T-helper 2 cell treated with Interferon-gamma antibody and Interleukin-4, amounts not matched to agents 5 μg/mL and 100 μg/mL, for 36 hours (primary cell): ENCODE measurements around the gene LGSN.
"Not testable (repeated sequence)": the region's sequence is repeated elsewhere in the genome, so short reads cannot be mapped to it uniquely, and the experiment has no call there.

ENCODE experiments used
- DNase-seq: peaks from one replicate; pipeline ENCODE4 v3.0.0; 2021; ENCODE audit warnings: low spot score
- H3K27ac Mint-ChIP-seq: one replicate; pipeline ENCODE4 v1.8.0; 2021; ENCODE audit warnings: mild to moderate bottlenecking, mixed read lengths
- H3K27me3 Mint-ChIP-seq: one replicate; pipeline ENCODE4 v1.8.0; 2021; ENCODE audit warnings: low read depth, mixed read lengths
- H3K36me3 Mint-ChIP-seq: one replicate; pipeline ENCODE4 v1.8.0; 2021; ENCODE audit warnings: low read depth, mixed read lengths
- H3K4me1 Mint-ChIP-seq: one replicate; pipeline ENCODE4 v1.8.0; 2021; ENCODE audit warnings: low read depth, mixed read lengths
- H3K4me3 Mint-ChIP-seq: one replicate; pipeline ENCODE4 v1.8.0; 2022; ENCODE audit warnings: mild to moderate bottlenecking, moderate library complexity, mixed read lengths
- H3K9me3 Mint-ChIP-seq: one replicate; pipeline ENCODE4 v1.8.0; 2021; ENCODE audit warnings: mixed read lengths

The LGSN gene

DNA sequence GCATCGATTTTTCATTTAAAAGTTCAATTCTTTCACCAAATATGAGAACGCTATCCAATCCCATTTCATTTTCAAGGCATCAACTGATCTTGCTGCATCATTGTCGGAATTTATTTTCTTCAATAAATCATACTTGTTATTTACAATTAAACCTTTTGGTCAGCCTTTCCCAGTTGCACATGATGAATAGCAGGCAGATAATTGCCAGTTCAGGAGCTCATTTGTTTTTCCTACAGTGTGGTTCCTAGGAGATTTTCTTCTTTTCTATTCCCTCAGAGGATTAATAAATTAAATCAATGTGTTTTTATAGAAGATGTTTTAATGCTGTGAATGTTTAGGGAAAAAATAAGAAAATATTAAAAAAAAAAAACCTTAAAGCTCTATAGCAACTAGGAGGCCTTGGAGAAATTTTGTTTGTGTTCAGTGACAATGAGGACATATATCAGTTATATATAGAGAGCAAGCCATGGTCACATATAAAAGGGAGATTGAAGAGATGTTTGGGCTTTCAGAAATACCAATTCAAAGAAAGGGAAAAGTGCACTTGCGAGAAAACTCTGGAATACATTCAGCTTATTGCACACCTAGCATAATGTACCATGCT, 30.4 kb downstream of the LGSN start:
- Mint-ChIP-seq H3K4me1 (no peaks in the 10 kb centered on the region), H3K27ac (no peak overlapping the region), H3K4me3 (no peak overlapping the region), H3K27me3 (no peaks in the 10 kb centered on the region), H3K9me3 (no peaks in the 10 kb centered on the region), H3K36me3 (no peaks in the 10 kb centered on the region)
- DNase-seq: no peak

DNA sequence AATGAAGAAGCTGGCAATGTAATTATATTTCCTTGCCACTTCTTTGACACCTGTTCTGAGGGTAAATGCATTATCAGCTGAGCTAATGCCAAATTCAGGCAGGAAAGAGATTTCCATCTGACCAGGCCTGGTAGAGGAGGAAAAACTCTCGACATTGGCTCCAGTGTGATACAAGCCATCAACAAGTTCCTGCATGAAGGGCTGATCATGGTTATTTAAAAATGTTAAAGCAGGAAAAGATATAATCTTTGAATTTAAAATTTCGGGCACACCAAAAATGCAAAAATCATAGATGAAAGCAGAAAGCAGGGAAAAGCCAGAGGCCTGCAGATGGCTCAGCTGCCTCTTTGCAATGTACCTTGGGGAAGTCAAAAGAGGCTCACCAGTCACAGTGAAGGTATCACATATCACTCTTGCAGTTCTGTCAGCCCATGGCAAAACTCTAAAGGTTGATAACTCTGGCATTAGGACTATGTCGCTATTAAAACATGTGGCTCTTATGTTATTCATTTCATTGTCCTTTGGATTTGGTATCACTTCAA, 39.1 kb downstream of the LGSN start:
- Mint-ChIP-seq H3K9me3 (no peaks in the 10 kb centered on the region), H3K27ac (no peak overlapping the region)

GRCh38 chr6:63278916-63279315, 40.9 kb downstream of the LGSN start:
- DNase-seq: no peak
- Mint-ChIP-seq H3K27ac (no peak overlapping the region), H3K36me3 (no peaks in the 10 kb centered on the region), H3K27me3 (no peaks in the 10 kb centered on the region), H3K9me3 (no peaks in the 10 kb centered on the region), H3K4me3 (no peak overlapping the region), H3K4me1 (no peaks in the 10 kb centered on the region)

More for the DNA sequence above, 39.1 kb downstream of the LGSN start:
- DNase-seq: no peak
- H3K36me3 Mint-ChIP-seq: no peaks in the 10 kb centered on the region
- no peaks in the 10 kb centered on the region for H3K4me1 Mint-ChIP-seq
- no peak overlapping the region for H3K4me3 Mint-ChIP-seq
- H3K27me3 Mint-ChIP-seq: no peaks in the 10 kb centered on the region

GRCh38 chr6:63275953-63276352, 43.8 kb downstream of the LGSN start:
- Mint-ChIP-seq H3K36me3 (no peaks in the 10 kb centered on the region), H3K27ac (no peak overlapping the region), H3K27me3 (no peaks in the 10 kb centered on the region), H3K4me1 (no peaks in the 10 kb centered on the region), H3K4me3 (no peak overlapping the region), H3K9me3 (no peaks in the 10 kb centered on the region)
- DNase-seq: no peak

DNA sequence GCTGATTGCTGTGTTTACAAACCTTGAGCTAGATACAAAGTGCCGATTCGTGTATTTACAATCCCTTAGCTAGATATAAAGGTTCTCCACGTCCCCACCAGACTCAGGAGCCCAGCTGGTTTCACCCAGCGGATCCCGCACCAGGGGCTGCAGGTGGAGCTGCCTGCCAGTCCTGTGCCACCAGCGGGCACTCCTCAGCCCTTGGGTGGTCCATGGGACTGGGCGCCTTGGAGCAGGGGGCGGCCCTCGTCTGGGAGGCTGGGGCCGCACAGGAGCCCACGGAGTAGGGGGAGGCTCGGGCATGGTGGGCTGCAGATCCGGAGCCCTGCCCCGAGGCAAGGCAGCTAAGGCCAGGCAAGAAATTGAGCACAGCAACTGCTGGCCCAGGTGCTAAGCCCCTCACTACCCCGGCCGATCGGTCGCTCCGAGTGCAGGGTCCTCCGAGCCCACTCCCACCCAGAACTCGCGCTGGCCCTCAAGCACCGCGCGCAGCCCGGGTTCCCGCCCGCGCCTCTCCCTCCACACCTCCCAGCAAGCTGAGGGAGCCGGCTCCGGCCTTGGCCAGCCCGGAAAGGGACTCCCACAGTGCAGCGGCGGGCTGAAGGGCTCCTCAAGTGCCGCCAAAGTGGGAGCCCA, 44.9 kb downstream of the LGSN start:
- not testable (repeated sequence) for H3K4me3 Mint-ChIP-seq, DNase-seq, H3K27me3 Mint-ChIP-seq, H3K27ac Mint-ChIP-seq, H3K9me3 Mint-ChIP-seq, H3K4me1 Mint-ChIP-seq, H3K36me3 Mint-ChIP-seq

- no peak for DNase-seq
These were observed 47.4 kb downstream of the LGSN start for GRCh38 chr6:63272397-63272796.

GRCh38 chr6:63269470-63269869, 50.3 kb downstream of the LGSN start:
- DNase-seq: no peak
- H3K4me3 Mint-ChIP-seq: no peak overlapping the region
- no peaks in the 10 kb centered on the region for H3K36me3 Mint-ChIP-seq
- no peaks in the 10 kb centered on the region for H3K4me1 Mint-ChIP-seq
- H3K27me3 Mint-ChIP-seq: no peaks in the 10 kb centered on the region
- no peak overlapping the region for H3K27ac Mint-ChIP-seq
- H3K9me3 Mint-ChIP-seq: no peaks in the 10 kb centered on the region

More at GRCh38 chr6:63272397-63272796, 47.4 kb downstream of the LGSN start:
- Mint-ChIP-seq H3K9me3 (no peaks in the 10 kb centered on the region), H3K4me3 (no peak overlapping the region), H3K27me3 (no peaks in the 10 kb centered on the region), H3K36me3 (no peaks in the 10 kb centered on the region), H3K4me1 (no peaks in the 10 kb centered on the region), H3K27ac (no peak overlapping the region)

DNA sequence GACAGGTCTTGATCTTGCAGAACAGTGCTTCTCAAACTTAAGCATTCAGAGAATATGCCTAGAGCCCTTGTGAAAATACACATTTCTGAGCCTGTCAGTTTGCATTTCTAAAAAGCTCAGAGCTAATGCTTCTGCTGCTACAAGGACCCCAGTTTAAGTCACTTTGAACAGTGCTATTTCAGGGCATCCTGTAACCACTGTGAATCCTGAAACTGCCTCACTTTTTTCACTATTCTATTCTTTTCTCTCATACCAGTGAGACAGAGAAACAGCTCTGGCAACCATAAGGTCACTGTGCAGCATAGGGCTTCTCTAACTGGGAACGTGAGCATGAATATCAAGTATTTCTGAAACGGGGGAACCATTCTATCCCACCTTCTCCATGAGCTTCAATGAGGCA, 51.2 kb downstream of the LGSN start:
- no peak overlapping the region for H3K4me3 Mint-ChIP-seq
- H3K4me1 Mint-ChIP-seq: no peaks in the 10 kb centered on the region
- no peaks in the 10 kb centered on the region for H3K27me3 Mint-ChIP-seq
- H3K9me3 Mint-ChIP-seq: no peaks in the 10 kb centered on the region
- no peak overlapping the region for H3K27ac Mint-ChIP-seq
- no peaks in the 10 kb centered on the region for H3K36me3 Mint-ChIP-seq
- no peak for DNase-seq

DNA sequence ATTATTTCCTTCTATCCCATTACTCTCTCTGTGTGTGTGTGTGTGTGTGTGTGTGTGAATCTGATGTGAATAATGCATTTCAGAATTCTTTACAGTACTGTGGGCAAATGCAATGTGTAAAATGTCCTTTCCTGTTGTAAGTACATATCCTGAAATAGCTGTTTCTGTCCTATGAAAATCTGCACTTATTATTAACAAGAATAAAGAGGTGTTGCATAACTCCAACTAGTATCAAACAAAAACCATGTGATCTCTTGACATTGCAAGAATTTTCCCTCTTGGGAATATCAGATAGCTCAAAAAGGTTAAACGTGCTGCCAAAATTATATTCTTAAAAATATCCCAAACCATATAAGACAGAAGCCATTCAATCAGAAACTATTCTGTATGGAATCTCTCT, 52.0 kb downstream of the LGSN start:
- Mint-ChIP-seq H3K9me3 (no peaks in the 10 kb centered on the region), H3K27ac (no peak overlapping the region), H3K4me1 (no peaks in the 10 kb centered on the region), H3K36me3 (no peaks in the 10 kb centered on the region), H3K27me3 (no peaks in the 10 kb centered on the region), H3K4me3 (no peak overlapping the region)
- no peak for DNase-seq

GRCh38 chr6:63267046-63267445, 52.7 kb downstream of the LGSN start:
- Mint-ChIP-seq H3K9me3 (no peaks in the 10 kb centered on the region), H3K27me3 (no peaks in the 10 kb centered on the region)

DNA sequence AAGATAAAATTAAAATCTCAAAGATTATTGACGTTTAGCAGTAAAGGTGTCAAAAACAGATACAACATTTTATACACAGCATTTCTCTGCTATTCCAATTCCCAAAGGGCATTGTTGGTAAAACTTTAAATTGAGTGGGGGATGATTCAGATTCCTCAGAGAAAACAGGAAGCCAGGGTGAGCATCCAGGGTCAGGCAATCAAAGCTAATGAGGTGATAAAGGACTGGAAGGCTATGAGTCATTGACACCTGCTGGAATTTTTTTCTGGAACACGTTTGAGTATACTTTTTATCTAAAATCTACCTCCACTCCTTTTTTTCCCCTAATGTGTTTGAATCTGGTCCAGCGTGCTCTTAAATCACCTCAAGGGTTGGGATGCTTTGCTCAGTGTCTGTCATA, 56.3 kb downstream of the LGSN start:
- Mint-ChIP-seq H3K36me3 (no peaks in the 10 kb centered on the region), H3K9me3 (no peaks in the 10 kb centered on the region), H3K4me3 (no peak overlapping the region), H3K27me3 (no peaks in the 10 kb centered on the region), H3K4me1 (no peaks in the 10 kb centered on the region), H3K27ac (no peak overlapping the region)
- no peak for DNase-seq

More at GRCh38 chr6:63267046-63267445, 52.7 kb downstream of the LGSN start:
- Mint-ChIP-seq H3K4me1 (no peaks in the 10 kb centered on the region), H3K4me3 (no peak overlapping the region), H3K36me3 (no peaks in the 10 kb centered on the region), H3K27ac (no peak overlapping the region)
- no peak for DNase-seq

- no peak overlapping the region for H3K4me3 Mint-ChIP-seq
- DNase-seq: no peak
- no peaks in the 10 kb centered on the region for H3K36me3 Mint-ChIP-seq
- H3K27ac Mint-ChIP-seq: no peak overlapping the region
- H3K27me3 Mint-ChIP-seq: no peaks in the 10 kb centered on the region
- H3K9me3 Mint-ChIP-seq: no peaks in the 10 kb centered on the region
- H3K4me1 Mint-ChIP-seq: no peaks in the 10 kb centered on the region
These were observed 58.0 kb downstream of the LGSN start for GRCh38 chr6:63261820-63262219.

DNA sequence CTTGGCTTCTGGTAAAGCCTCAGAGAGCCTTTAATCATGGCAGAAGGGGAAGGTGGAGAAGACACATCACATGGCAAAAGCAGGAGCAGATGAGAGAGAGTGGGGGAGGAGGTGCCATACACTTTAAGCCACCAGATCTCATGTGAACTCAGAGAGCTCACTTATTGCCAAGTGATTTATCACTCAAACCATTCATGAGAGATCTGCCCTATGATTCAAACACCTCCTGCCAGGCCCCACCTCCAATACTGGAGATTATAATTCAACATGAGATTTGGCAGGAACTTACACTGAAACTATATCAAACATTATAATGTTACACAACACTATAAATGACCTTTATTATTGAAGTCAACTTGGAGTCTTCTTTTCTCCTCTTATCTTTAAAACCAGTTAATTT, 60.6 kb downstream of the LGSN start:
- no peak for DNase-seq
- no peaks in the 10 kb centered on the region for H3K27me3 Mint-ChIP-seq
- no peaks in the 10 kb centered on the region for H3K4me1 Mint-ChIP-seq
- H3K36me3 Mint-ChIP-seq: no peaks in the 10 kb centered on the region
- no peaks in the 10 kb centered on the region for H3K9me3 Mint-ChIP-seq
- H3K4me3 Mint-ChIP-seq: no peak overlapping the region
- H3K27ac Mint-ChIP-seq: no peak overlapping the region

- no peak for DNase-seq
- Mint-ChIP-seq H3K9me3 (no peaks in the 10 kb centered on the region), H3K4me1 (no peaks in the 10 kb centered on the region), H3K36me3 (no peaks in the 10 kb centered on the region), H3K27ac (no peak overlapping the region), H3K4me3 (no peak overlapping the region), H3K27me3 (no peaks in the 10 kb centered on the region)
These were observed 69.8 kb downstream of the LGSN start for GRCh38 chr6:63249875-63250482.
